Ishikawa (cell line): ENCODE data around the gene CCL4.

ENCODE experiments used
- CEBPB ChIP-seq: IDR thresholded peaks from 2 replicates; pipeline ENCODE4 v1.6.1; 2012
- CREB1 ChIP-seq: IDR thresholded peaks from 2 replicates; pipeline ENCODE4 v1.6.1; 2012; ENCODE audit warnings: low read depth
- EP300 ChIP-seq: IDR thresholded peaks from 2 replicates; pipeline ENCODE4 v1.6.1; 2012; ENCODE audit warnings: borderline replicate concordance
- FOXM1 ChIP-seq: IDR thresholded peaks from 2 replicates; pipeline ENCODE4 v1.6.1; 2012; ENCODE audit warnings: low read depth, borderline replicate concordance
- NFIC ChIP-seq: IDR thresholded peaks from 2 replicates; pipeline ENCODE4 v1.6.1; 2012
- RAD21 ChIP-seq: IDR thresholded peaks from 2 replicates; pipeline ENCODE4 v1.6.1; 2012; ENCODE audit warnings: low read depth
- TAF1 ChIP-seq: IDR thresholded peaks from 2 replicates; pipeline ENCODE4 v1.6.1; 2012; ENCODE audit warnings: low read depth, mild to moderate bottlenecking
- TCF12 ChIP-seq: IDR thresholded peaks from 2 replicates; pipeline ENCODE4 v1.6.1; 2012; ENCODE audit warnings: low read depth
- YY1 ChIP-seq: IDR thresholded peaks from 2 replicates; pipeline ENCODE4 v1.6.1; 2012; ENCODE audit warnings: low read depth
- TF ChIP-seq, protein P1 (sequence below): IDR thresholded peaks from 2 replicates; pipeline ENCODE4 v1.6.1; 2012
- TF ChIP-seq, protein P2 (sequence below): IDR thresholded peaks from 2 replicates; pipeline ENCODE4 v1.6.1; 2012; ENCODE audit warnings: low read depth, mild to moderate bottlenecking

DNA sequence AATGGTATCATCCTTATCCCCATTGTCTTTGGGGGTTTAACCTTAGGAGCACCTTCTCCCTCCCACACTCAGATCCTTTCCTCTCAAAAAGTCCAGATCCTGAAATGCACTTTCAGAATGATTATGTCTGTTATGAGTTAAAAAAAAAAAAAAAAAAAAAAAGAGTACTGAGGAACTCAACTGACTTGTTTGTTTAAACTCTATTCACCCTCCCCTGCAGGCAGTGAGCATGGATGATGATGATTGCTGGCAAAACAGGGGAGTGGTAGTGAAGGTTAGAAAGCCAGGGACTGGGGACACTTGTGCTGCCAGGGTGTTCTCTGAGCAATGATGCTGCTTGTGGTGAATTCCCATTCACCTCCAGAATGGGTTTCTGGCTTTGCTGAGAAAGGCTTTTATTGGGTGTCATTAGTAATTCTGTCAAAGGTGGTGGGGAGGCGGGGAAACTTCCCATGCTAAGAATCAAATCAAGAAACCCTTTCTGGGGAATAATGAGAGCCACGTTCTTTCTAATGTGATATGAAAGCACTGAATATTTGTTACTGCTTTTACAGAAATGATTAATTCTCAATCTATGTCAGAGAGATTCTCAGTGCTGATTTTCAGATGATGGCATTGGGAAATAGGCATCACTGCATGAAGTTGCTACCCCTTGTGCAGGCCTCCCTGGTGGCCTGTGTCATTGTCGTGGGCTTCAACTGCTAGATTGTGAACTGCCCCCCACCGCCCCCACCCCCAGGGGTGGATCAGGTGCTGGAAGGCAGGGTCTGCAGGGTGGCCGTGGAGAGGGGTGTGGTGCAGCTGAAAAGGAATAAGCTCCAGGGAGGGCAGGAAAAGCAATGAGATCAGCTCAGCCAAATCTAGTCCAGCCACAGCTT, 14.1 kb downstream of the CCL4 start:
- no peak for TF ChIP-seq CREB1
- TF ChIP-seq CEBPB = no peak
- TF ChIP-seq, protein P1, sequence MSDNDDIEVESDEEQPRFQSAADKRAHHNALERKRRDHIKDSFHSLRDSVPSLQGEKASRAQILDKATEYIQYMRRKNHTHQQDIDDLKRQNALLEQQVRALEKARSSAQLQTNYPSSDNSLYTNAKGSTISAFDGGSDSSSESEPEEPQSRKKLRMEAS = no peak
- TF ChIP-seq, protein P2, sequence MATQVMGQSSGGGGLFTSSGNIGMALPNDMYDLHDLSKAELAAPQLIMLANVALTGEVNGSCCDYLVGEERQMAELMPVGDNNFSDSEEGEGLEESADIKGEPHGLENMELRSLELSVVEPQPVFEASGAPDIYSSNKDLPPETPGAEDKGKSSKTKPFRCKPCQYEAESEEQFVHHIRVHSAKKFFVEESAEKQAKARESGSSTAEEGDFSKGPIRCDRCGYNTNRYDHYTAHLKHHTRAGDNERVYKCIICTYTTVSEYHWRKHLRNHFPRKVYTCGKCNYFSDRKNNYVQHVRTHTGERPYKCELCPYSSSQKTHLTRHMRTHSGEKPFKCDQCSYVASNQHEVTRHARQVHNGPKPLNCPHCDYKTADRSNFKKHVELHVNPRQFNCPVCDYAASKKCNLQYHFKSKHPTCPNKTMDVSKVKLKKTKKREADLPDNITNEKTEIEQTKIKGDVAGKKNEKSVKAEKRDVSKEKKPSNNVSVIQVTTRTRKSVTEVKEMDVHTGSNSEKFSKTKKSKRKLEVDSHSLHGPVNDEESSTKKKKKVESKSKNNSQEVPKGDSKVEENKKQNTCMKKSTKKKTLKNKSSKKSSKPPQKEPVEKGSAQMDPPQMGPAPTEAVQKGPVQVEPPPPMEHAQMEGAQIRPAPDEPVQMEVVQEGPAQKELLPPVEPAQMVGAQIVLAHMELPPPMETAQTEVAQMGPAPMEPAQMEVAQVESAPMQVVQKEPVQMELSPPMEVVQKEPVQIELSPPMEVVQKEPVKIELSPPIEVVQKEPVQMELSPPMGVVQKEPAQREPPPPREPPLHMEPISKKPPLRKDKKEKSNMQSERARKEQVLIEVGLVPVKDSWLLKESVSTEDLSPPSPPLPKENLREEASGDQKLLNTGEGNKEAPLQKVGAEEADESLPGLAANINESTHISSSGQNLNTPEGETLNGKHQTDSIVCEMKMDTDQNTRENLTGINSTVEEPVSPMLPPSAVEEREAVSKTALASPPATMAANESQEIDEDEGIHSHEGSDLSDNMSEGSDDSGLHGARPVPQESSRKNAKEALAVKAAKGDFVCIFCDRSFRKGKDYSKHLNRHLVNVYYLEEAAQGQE = no peak
- no peak for TF ChIP-seq EP300
- no peak for TF ChIP-seq FOXM1
- no peak for TF ChIP-seq TCF12
- no peak for TF ChIP-seq TAF1
- TF ChIP-seq YY1 = no peak
- no peak for TF ChIP-seq NFIC
- TF ChIP-seq RAD21 = no peak
